ENCODE measurements around the gene DGKI. TPM values are rescaled to one million over a fixed set of nuclear protein-coding genes. Genes with fewer than 3 reads are reported as not detected.

The DGKI gene
- total and polyA plus RNA-seq, 8 donors, result under 0.01 to 5.1 (median 0.20) TPM; not detected in 3

- Histone ChIP-seq H3K27ac (no peak overlapping the region), H3K4me3 (no peak overlapping the region), H3K36me3 (peaks cover 8 to 57% (median 35%) of the 10 kb centered on the region in 4 donors), H3K4me1 (peaks cover 0 to 8% (median 0%) of the 10 kb centered on the region in 4 donors), H3K27me3 (no peaks in the 10 kb centered on the region), H3K9me3 (peaks cover 0 to 5% (median 2%) of the 10 kb centered on the region in 4 donors)
- 93 to 99% (median 95%) methylated on average over 3 of the region's 3 CpGs for WGBS, 5 donors
- intact Hi-C loops (cut with DNase I; ENCODE audit: low total_unique reads), result no loop called here
- no peak for DNase-seq
- TF ChIP-seq POLR2AphosphoS5 (IDR thresholded peaks at IDR 0.05) (no peak), EP300 (IDR thresholded peaks at IDR 0.05) (no peak), POLR2A (IDR thresholded peaks at IDR 0.05) (no peak)
- TF ChIP-seq, protein P1, sequence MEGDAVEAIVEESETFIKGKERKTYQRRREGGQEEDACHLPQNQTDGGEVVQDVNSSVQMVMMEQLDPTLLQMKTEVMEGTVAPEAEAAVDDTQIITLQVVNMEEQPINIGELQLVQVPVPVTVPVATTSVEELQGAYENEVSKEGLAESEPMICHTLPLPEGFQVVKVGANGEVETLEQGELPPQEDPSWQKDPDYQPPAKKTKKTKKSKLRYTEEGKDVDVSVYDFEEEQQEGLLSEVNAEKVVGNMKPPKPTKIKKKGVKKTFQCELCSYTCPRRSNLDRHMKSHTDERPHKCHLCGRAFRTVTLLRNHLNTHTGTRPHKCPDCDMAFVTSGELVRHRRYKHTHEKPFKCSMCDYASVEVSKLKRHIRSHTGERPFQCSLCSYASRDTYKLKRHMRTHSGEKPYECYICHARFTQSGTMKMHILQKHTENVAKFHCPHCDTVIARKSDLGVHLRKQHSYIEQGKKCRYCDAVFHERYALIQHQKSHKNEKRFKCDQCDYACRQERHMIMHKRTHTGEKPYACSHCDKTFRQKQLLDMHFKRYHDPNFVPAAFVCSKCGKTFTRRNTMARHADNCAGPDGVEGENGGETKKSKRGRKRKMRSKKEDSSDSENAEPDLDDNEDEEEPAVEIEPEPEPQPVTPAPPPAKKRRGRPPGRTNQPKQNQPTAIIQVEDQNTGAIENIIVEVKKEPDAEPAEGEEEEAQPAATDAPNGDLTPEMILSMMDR (IDR thresholded peaks at IDR 0.05), result no peak
These were observed 20.5 kb upstream of the DGKI start for GRCh38 chr7:137867289-137867688.

DNA sequence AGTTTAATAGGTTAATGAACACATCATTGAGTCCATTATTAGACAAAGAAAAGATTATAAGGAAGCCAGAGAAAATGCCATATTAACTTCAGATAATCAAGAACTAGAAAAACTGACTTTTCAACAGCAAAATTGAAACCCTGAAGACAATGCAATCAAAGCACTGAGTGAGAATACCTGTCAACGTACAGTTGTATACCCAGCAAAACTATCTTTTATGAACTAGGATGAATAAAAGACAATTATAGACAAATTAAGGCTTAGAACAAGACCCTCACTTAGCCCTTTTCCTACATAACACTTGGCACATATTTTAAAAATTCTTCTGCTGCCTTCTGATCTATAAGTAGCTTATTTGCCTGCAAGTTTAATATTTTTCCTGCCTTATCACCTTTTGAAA is 19.0 kb upstream of the DGKI start:
- intact Hi-C loops (cut with DNase I; ENCODE audit: low total_unique reads), result no loop called here
- 92 to 100% (median 95%) methylated on average over 1 of the region's 1 CpG for WGBS, 5 donors
- Histone ChIP-seq H3K4me1 (peaks cover 0 to 3% (median 0%) of the 10 kb centered on the region in 4 donors), H3K27me3 (no peaks in the 10 kb centered on the region), H3K4me3 (no peak overlapping the region), H3K27ac (no peak overlapping the region), H3K9me3 (peaks cover 0 to 5% (median 2%) of the 10 kb centered on the region in 4 donors), H3K36me3 (peaks cover 8 to 70% (median 39%) of the 10 kb centered on the region in 4 donors)
- DNase-seq, result no peak
- TF ChIP-seq POLR2AphosphoS5 (IDR thresholded peaks at IDR 0.05), result no peak
- TF ChIP-seq EP300 (IDR thresholded peaks at IDR 0.05), result no peak
- TF ChIP-seq POLR2A (IDR thresholded peaks at IDR 0.05), result no peak
- TF ChIP-seq, protein P1 (IDR thresholded peaks at IDR 0.05), result no peak

DNA sequence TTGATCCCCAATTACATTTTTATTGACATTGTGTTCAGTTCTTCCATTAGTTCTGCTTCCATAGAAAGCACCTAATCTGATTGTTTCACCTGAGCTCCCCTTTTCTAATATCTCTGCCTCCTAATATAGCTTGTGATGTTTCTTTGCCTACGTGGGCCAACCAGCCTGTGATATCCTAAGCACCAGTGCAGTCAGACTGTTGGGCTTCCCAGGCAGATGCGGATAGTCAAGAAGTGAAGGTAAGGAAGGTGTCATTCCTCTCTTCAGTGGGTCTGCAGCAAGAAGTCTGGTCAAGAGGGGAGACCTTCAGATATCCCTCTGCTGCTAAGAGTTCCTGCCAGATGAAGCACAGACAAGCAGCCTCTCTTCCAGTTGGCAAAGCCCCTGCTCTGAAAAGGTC is 16.2 kb upstream of the DGKI start:
- Histone ChIP-seq H3K27ac (no peak overlapping the region), H3K4me1 (no peaks in the 10 kb centered on the region), H3K27me3 (no peaks in the 10 kb centered on the region), H3K36me3 (peaks cover 8 to 69% (median 45%) of the 10 kb centered on the region in 4 donors), H3K9me3 (peaks cover 0 to 5% (median 2%) of the 10 kb centered on the region in 4 donors), H3K4me3 (no peak overlapping the region)
- TF ChIP-seq POLR2AphosphoS5 (IDR thresholded peaks at IDR 0.05) (no peak), EP300 (IDR thresholded peaks at IDR 0.05) (no peak), POLR2A (IDR thresholded peaks at IDR 0.05) (no peak)
- TF ChIP-seq, protein P1 (IDR thresholded peaks at IDR 0.05), result no peak
- 89 to 97% (median 92%) methylated on average over 2 of the region's 2 CpGs for WGBS, 5 donors
- DNase-seq, result no peak
- intact Hi-C loops (cut with DNase I; ENCODE audit: low total_unique reads), result no loop called here

- TF ChIP-seq POLR2A (IDR thresholded peaks at IDR 0.05), result no peak
- TF ChIP-seq, protein P1 (IDR thresholded peaks at IDR 0.05), result no peak
- TF ChIP-seq POLR2AphosphoS5 (IDR thresholded peaks at IDR 0.05), result no peak
- H3K4me1 ChIP-seq, result no peaks in the 10 kb centered on the region
- DNase-seq, result no peak
- intact Hi-C loops (cut with DNase I; ENCODE audit: low total_unique reads), result no loop called here
- peaks cover 0 to 5% (median 2%) of the 10 kb centered on the region in 4 donors for H3K9me3 ChIP-seq
- no peak overlapping the region for H3K4me3 ChIP-seq
- no peak overlapping the region for H3K27ac ChIP-seq
- peaks cover 7 to 62% (median 42%) of the 10 kb centered on the region in 4 donors for H3K36me3 ChIP-seq
- no peaks in the 10 kb centered on the region for H3K27me3 ChIP-seq
- 43 to 58% (median 54%) methylated on average over 4 of the region's 4 CpGs for WGBS, 5 donors
These were observed 15.6 kb upstream of the DGKI start for GRCh38 chr7:137862358-137862757.

All from stomach (tissue), 9 donors.